Activated CD4-positive, alpha-beta memory T cell treated with anti-CD3 and anti-CD28 coated beads for 36 hours (primary cell): ENCODE data around the gene GCLC. TPM values are rescaled to one million over a fixed set of nuclear protein-coding genes. Genes with fewer than 3 reads are reported as not detected.

ENCODE experiments used
- CTCF ChIA-PET: fragments of 350-600 bp; sonication (Branson Sonifier 250); formaldehyde crosslinking; loops from one replicate; lab custom pipeline; 2021; ENCODE audit warnings: antibody characterized with exemption, inconsistent platforms; lab: Charles Lee
- POLR2A ChIA-PET: fragments of 350-600 bp; sonication (Branson Sonifier 250); formaldehyde crosslinking; loops from one replicate; lab custom pipeline; 2021; ENCODE audit warnings: antibody characterized with exemption; lab: Charles Lee
- DNase-seq: peaks from one replicate; pipeline ENCODE4 v3.0.0-alpha.2; 2020
- H3K27ac Mint-ChIP-seq: one replicate; pipeline ENCODE4 v1.8.0; 2021; ENCODE audit warnings: mixed read lengths
- H3K27me3 Mint-ChIP-seq: one replicate; pipeline ENCODE4 v1.8.0; 2021; ENCODE audit warnings: mixed read lengths
- H3K36me3 Mint-ChIP-seq: one replicate; pipeline ENCODE4 v1.8.0; 2021; ENCODE audit warnings: mixed read lengths
- H3K4me1 Mint-ChIP-seq: one replicate; pipeline ENCODE4 v1.8.0; 2021; ENCODE audit warnings: low read depth, mixed read lengths
- H3K4me3 Mint-ChIP-seq: one replicate; pipeline ENCODE4 v1.8.0; 2021; ENCODE audit warnings: mild to moderate bottlenecking, mixed read lengths
- H3K9me3 Mint-ChIP-seq: one replicate; pipeline ENCODE4 v1.8.0; 2021; ENCODE audit warnings: mixed read lengths
- intact Hi-C: fragments of 100-400 bp; cut with micrococcal nuclease; formaldehyde crosslinking; loops from one replicate; pipeline ENCODE4 v1.15.1; 2023
- total RNA-seq, 2 experiments: library from RNA; stranded (reverse); gene quantifications; one replicate each; pipeline ENCODE4 v1.2.3, GENCODE V29; 2021

The GCLC gene
- total RNA-seq, 2 experiments from 2014 or later: 27.2 to 33.3 TPM

GRCh38 chr6:53464483-53464882 is 80.4 kb downstream of the GCLC start:
- Mint-ChIP-seq H3K9me3 (no peaks in the 10 kb centered on the region), H3K27me3 (no peaks in the 10 kb centered on the region), H3K36me3 (no peaks in the 10 kb centered on the region), H3K4me1 (no peaks in the 10 kb centered on the region), H3K27ac (no peak overlapping the region), H3K4me3 (no peak overlapping the region)
- POLR2A ChIA-PET: no interaction called here
- intact Hi-C loops: loop anchor here (2.0 kb wide), 1 partner anchor 16 kb away; no protein-coding TSS in a partner anchor
- CTCF ChIA-PET: no interaction called here
- DNase-seq: no peak

- CTCF ChIA-PET: no interaction called here
- Mint-ChIP-seq H3K9me3 (no peaks in the 10 kb centered on the region), H3K36me3 (no peaks in the 10 kb centered on the region), H3K27ac (no peak overlapping the region), H3K4me3 (no peak overlapping the region), H3K27me3 (no peaks in the 10 kb centered on the region), H3K4me1 (no peaks in the 10 kb centered on the region)
- intact Hi-C loops: no loop called here
- DNase-seq: no peak
- POLR2A ChIA-PET: no interaction called here
Observed at GRCh38 chr6:53461696-53462095, 83.2 kb downstream of the GCLC start.

GRCh38 chr6:53461041-53461656 is 83.8 kb downstream of the GCLC start:
- no peak for DNase-seq
- intact Hi-C loops: no loop called here
- H3K9me3 Mint-ChIP-seq: no peaks in the 10 kb centered on the region
- H3K4me1 Mint-ChIP-seq: no peaks in the 10 kb centered on the region
- no peaks in the 10 kb centered on the region for H3K27me3 Mint-ChIP-seq
- H3K4me3 Mint-ChIP-seq: no peak overlapping the region
- no peaks in the 10 kb centered on the region for H3K36me3 Mint-ChIP-seq
- H3K27ac Mint-ChIP-seq: no peak overlapping the region
- POLR2A ChIA-PET: no interaction called here
- CTCF ChIA-PET: no interaction called here

GRCh38 chr6:53458105-53458866 is 86.6 kb downstream of the GCLC start:
- Mint-ChIP-seq H3K4me1 (no peaks in the 10 kb centered on the region), H3K4me3 (no peak overlapping the region), H3K36me3 (no peaks in the 10 kb centered on the region), H3K27ac (no peak overlapping the region), H3K27me3 (no peaks in the 10 kb centered on the region), H3K9me3 (peaks cover 5% of the 10 kb centered on the region)
- POLR2A ChIA-PET: no interaction called here
- no peak for DNase-seq
- CTCF ChIA-PET: interaction anchor here (0.8 to 1.4 kb wide), 2 partner anchors 16 to 286 kb away, joined by 3 read pairs; no protein-coding TSS in a partner anchor
- intact Hi-C loops: no loop called here

GRCh38 chr6:53456809-53457208 is 88.1 kb downstream of the GCLC start:
- DNase-seq: no peak

GRCh38 chr6:53455678-53456077 is 89.2 kb downstream of the GCLC start:
- no peaks in the 10 kb centered on the region for H3K27me3 Mint-ChIP-seq
- no peak overlapping the region for H3K4me3 Mint-ChIP-seq
- CTCF ChIA-PET: interaction anchor here (0.9 to 1.2 kb wide), 2 partner anchors 28 to 263 kb away, joined by 3 read pairs; no protein-coding TSS in a partner anchor
- intact Hi-C loops: no loop called here
- no peak overlapping the region for H3K27ac Mint-ChIP-seq
- no peaks in the 10 kb centered on the region for H3K36me3 Mint-ChIP-seq
- no peaks in the 10 kb centered on the region for H3K4me1 Mint-ChIP-seq
- POLR2A ChIA-PET: no interaction called here
- H3K9me3 Mint-ChIP-seq: peaks cover 5% of the 10 kb centered on the region
- no peak for DNase-seq

More at GRCh38 chr6:53456809-53457208, 88.1 kb downstream of the GCLC start:
- H3K4me1 Mint-ChIP-seq: no peaks in the 10 kb centered on the region
- intact Hi-C loops: no loop called here
- ChIA-PET POLR2A (no interaction called here), CTCF (interaction anchor here (1.2 to 1.4 kb wide), 2 partner anchors 262 to 284 kb away, joined by 3 read pairs; no protein-coding TSS in a partner anchor)
- H3K27ac Mint-ChIP-seq: no peak overlapping the region
- H3K9me3 Mint-ChIP-seq: peaks cover 5% of the 10 kb centered on the region
- H3K36me3 Mint-ChIP-seq: no peaks in the 10 kb centered on the region
- no peak overlapping the region for H3K4me3 Mint-ChIP-seq
- H3K27me3 Mint-ChIP-seq: no peaks in the 10 kb centered on the region

GRCh38 chr6:53451165-53451564 is 93.7 kb downstream of the GCLC start:
- ChIA-PET POLR2A (no interaction called here), CTCF (no interaction called here)
- H3K27me3 Mint-ChIP-seq: no peaks in the 10 kb centered on the region
- H3K4me3 Mint-ChIP-seq: no peak overlapping the region
- no peak overlapping the region for H3K27ac Mint-ChIP-seq
- no peak for DNase-seq
- H3K9me3 Mint-ChIP-seq: peaks cover 6% of the 10 kb centered on the region
- no peaks in the 10 kb centered on the region for H3K36me3 Mint-ChIP-seq
- no peaks in the 10 kb centered on the region for H3K4me1 Mint-ChIP-seq
- intact Hi-C loops: no loop called here

- no peak overlapping the region for H3K4me3 Mint-ChIP-seq
- ChIA-PET POLR2A (no interaction called here), CTCF (interaction anchor here (1.2 to 1.6 kb wide), 2 partner anchors 10 to 36 kb away, joined by 3 to 6 read pairs; no protein-coding TSS in a partner anchor)
- intact Hi-C loops: loop anchor here (2.0 kb wide), 1 partner anchor 17 kb away; no protein-coding TSS in a partner anchor
- no peak overlapping the region for H3K27ac Mint-ChIP-seq
- peaks cover 3% of the 10 kb centered on the region for H3K27me3 Mint-ChIP-seq
- no peaks in the 10 kb centered on the region for H3K4me1 Mint-ChIP-seq
- no peak for DNase-seq
- H3K9me3 Mint-ChIP-seq: peaks cover 2% of the 10 kb centered on the region
- H3K36me3 Mint-ChIP-seq: no peaks in the 10 kb centered on the region
Observed at GRCh38 chr6:53447865-53448264, 97.0 kb downstream of the GCLC start.

Other genes with a start within 250 kb of the GCLC start
- gene ELOVL5, start 196.2 kb downstream of the GCLC start, total RNA-seq: 100 to 1,000 TPM; 112 to 121 TPM
- gene KLHL31, start 120.7 kb upstream of the GCLC start, total RNA-seq: under 1 TPM; 0.12 to 0.15 TPM
- 1 to 10 TPM; 3.2 TPM for gene LRRC1, start 249.9 kb upstream of the GCLC start, total RNA-seq